ENCODE measurements around the gene DRGX. TPM values are rescaled to one million over a fixed set of nuclear protein-coding genes. Genes with fewer than 3 reads are reported as not detected.

DRGX gene
- total and polyA plus RNA-seq, 2 donors = 0.05 to 0.30 TPM

DNA sequence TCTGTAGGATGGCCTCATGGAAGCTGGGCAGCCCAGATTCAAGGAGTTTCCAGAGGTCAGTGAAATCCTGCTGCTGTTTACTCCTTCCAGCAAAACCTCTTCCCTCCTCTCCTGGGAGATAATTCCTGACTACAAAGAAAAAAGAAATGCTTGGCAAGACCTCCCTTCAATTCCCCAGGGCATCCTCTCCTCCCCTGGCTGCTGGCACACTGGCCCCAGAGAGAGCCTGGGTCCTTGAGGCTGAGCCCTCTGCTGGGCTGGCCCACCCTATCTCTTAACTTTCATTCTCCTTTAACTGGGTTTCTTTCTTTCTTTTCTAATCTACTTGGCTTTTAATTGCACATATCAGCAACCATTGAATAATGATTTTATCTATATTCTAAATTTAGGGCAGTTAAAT lies 7.7 kb downstream of the DRGX start:
- Histone ChIP-seq H3K36me3 (ENCODE audit: control insufficient read depth in 2 of 2, insufficient read depth in 2 of 2, low read length in 1 of 2) (no peaks in the 10 kb centered on the region), H3K4me3 (ENCODE audit: low read length in 2 of 2) (no peak overlapping the region), H3K4me1 (ENCODE audit: control insufficient read depth in 2 of 2, insufficient read depth in 2 of 2, low read length in 2 of 2) (no peaks in the 10 kb centered on the region), H3K9me3 (ENCODE audit: control insufficient read depth in 2 of 2, insufficient read depth in 1 of 2, low read length in 1 of 2) (no peaks in the 10 kb centered on the region), H3K27ac (ENCODE audit: low read depth in 1 of 2, low read length in 1 of 2) (no peak overlapping the region), H3K27me3 (ENCODE audit: control insufficient read depth in 2 of 2, insufficient read depth in 1 of 2, low read length in 1 of 2) (peaks cover 8 to 51% of the 10 kb centered on the region in 2 donors)
- DNase-seq (ENCODE audit: low read depth in 6 of 9, low spot score in 9 of 9) = no peak

- no peak overlapping the region for H3K4me3 ChIP-seq (ENCODE audit: low read length in 2 of 2)
- H3K36me3 ChIP-seq (ENCODE audit: control insufficient read depth in 2 of 2, insufficient read depth in 2 of 2, low read length in 1 of 2) = no peaks in the 10 kb centered on the region
- no peaks in the 10 kb centered on the region for H3K4me1 ChIP-seq (ENCODE audit: control insufficient read depth in 2 of 2, insufficient read depth in 2 of 2, low read length in 2 of 2)
- DNase-seq (ENCODE audit: low read depth in 6 of 9, low spot score in 9 of 9) = no peak
- no peaks in the 10 kb centered on the region for H3K9me3 ChIP-seq (ENCODE audit: control insufficient read depth in 2 of 2, insufficient read depth in 1 of 2, low read length in 1 of 2)
- WGBS = 95% methylated on average over 8 of the region's 8 CpGs
- peaks cover 4 to 47% of the 10 kb centered on the region in 2 donors for H3K27me3 ChIP-seq (ENCODE audit: control insufficient read depth in 2 of 2, insufficient read depth in 1 of 2, low read length in 1 of 2)
- no peak overlapping the region for H3K27ac ChIP-seq (ENCODE audit: low read depth in 1 of 2, low read length in 1 of 2)
These were observed 8.8 kb downstream of the DRGX start for GRCh38 chr10:49387071-49387470.

DNA sequence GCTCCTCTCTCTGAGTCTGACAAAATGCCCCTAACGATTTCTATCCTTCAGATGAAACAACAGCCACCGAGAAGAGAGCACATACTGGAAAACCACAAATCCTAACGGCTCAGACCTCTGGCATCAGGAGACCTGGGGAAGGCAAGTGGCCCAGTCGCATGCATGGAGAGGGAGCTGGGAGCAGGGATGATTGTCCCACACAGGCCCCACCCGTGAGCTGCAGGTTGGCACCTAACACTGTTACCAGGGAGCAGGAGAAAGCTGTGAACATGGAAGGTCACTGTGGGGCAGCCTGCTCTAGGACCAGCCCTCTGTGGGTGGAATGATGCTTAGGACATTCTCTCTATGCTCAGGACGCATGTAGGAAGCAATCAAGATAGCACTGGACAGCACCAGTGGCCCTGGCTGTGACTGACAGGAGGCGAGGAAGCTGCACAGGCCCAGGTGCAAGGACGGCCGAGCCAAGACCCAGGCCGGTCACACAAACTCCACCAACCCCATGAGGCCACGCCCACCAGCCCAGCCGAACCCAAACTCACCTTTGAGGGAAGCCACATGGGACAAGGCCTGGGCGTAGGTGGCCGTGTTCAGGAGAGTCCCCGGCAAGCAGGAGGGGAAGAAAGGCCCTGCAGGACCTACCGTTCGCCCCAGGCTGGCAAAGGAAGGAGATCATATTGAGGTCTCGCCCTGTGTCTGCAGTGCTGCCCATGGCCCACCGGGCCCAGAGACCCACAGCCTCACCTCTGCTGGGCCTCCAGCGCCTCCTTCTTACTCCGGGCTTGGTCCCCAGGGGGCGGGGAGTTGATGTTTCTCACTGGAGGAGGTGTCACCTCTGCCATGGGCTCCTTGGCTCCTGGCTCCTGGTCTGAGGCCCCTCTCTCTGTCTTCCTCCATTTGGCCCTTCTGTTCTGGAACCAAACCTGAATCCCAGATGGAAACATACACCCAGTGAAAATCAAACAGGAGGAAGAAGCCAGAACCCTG lies 9.7 kb downstream of the DRGX start:
- Histone ChIP-seq H3K36me3 (ENCODE audit: control insufficient read depth in 2 of 2, insufficient read depth in 2 of 2, low read length in 1 of 2) (no peaks in the 10 kb centered on the region), H3K4me1 (ENCODE audit: control insufficient read depth in 2 of 2, insufficient read depth in 2 of 2, low read length in 2 of 2) (no peaks in the 10 kb centered on the region), H3K27me3 (ENCODE audit: control insufficient read depth in 2 of 2, insufficient read depth in 1 of 2, low read length in 1 of 2) (peaks cover 0 to 40% of the 10 kb centered on the region in 2 donors), H3K9me3 (ENCODE audit: control insufficient read depth in 2 of 2, insufficient read depth in 1 of 2, low read length in 1 of 2) (no peaks in the 10 kb centered on the region), H3K4me3 (ENCODE audit: low read length in 2 of 2) (no peak overlapping the region), H3K27ac (ENCODE audit: low read depth in 1 of 2, low read length in 1 of 2) (no peak overlapping the region)
- WGBS = 94% methylated on average over 22 of the region's 22 CpGs
- DNase-seq (ENCODE audit: low read depth in 6 of 9, low spot score in 9 of 9) = no peak

- Histone ChIP-seq H3K4me3 (ENCODE audit: low read length in 2 of 2) (no peak overlapping the region), H3K9me3 (ENCODE audit: control insufficient read depth in 2 of 2, insufficient read depth in 1 of 2, low read length in 1 of 2) (no peaks in the 10 kb centered on the region), H3K27me3 (ENCODE audit: control insufficient read depth in 2 of 2, insufficient read depth in 1 of 2, low read length in 1 of 2) (peaks cover 0 to 35% of the 10 kb centered on the region in 2 donors), H3K4me1 (ENCODE audit: control insufficient read depth in 2 of 2, insufficient read depth in 2 of 2, low read length in 2 of 2) (no peaks in the 10 kb centered on the region), H3K36me3 (ENCODE audit: control insufficient read depth in 2 of 2, insufficient read depth in 2 of 2, low read length in 1 of 2) (no peaks in the 10 kb centered on the region), H3K27ac (ENCODE audit: low read depth in 1 of 2, low read length in 1 of 2) (no peak overlapping the region)
- WGBS = 89% methylated on average over 16 of the region's 16 CpGs
- DNase-seq (ENCODE audit: low read depth in 6 of 9, low spot score in 9 of 9) = no peak
These were observed 11.5 kb downstream of the DRGX start for GRCh38 chr10:49384268-49384953.

- H3K27me3 ChIP-seq (ENCODE audit: control insufficient read depth in 2 of 2, insufficient read depth in 1 of 2, low read length in 1 of 2) = peaks cover 0 to 33% of the 10 kb centered on the region in 2 donors
- no peak overlapping the region for H3K4me3 ChIP-seq (ENCODE audit: low read length in 2 of 2)
These were observed 12.0 kb downstream of the DRGX start for GRCh38 chr10:49383853-49384252.

GRCh38 chr10:49382826-49383225 lies 13.1 kb downstream of the DRGX start:
- Histone ChIP-seq H3K27me3 (ENCODE audit: control insufficient read depth in 2 of 2, insufficient read depth in 1 of 2, low read length in 1 of 2) (peaks cover 0 to 26% of the 10 kb centered on the region in 2 donors), H3K4me3 (ENCODE audit: low read length in 2 of 2) (no peak overlapping the region)
- WGBS = 92% methylated on average over 5 of the region's 5 CpGs

More at GRCh38 chr10:49383853-49384252, 12.0 kb downstream of the DRGX start:
- no peak for DNase-seq (ENCODE audit: low read depth in 6 of 9, low spot score in 9 of 9)
- Histone ChIP-seq H3K9me3 (ENCODE audit: control insufficient read depth in 2 of 2, insufficient read depth in 1 of 2, low read length in 1 of 2) (no peaks in the 10 kb centered on the region), H3K36me3 (ENCODE audit: control insufficient read depth in 2 of 2, insufficient read depth in 2 of 2, low read length in 1 of 2) (no peaks in the 10 kb centered on the region), H3K27ac (ENCODE audit: low read depth in 1 of 2, low read length in 1 of 2) (no peak overlapping the region), H3K4me1 (ENCODE audit: control insufficient read depth in 2 of 2, insufficient read depth in 2 of 2, low read length in 2 of 2) (no peaks in the 10 kb centered on the region)
- WGBS = 95% methylated on average over 4 of the region's 4 CpGs

GRCh38 chr10:49382226-49382625 lies 13.7 kb downstream of the DRGX start:
- H3K4me1 ChIP-seq (ENCODE audit: control insufficient read depth in 2 of 2, insufficient read depth in 2 of 2, low read length in 2 of 2) = no peaks in the 10 kb centered on the region
- H3K36me3 ChIP-seq (ENCODE audit: control insufficient read depth in 2 of 2, insufficient read depth in 2 of 2, low read length in 1 of 2) = no peaks in the 10 kb centered on the region
- H3K27me3 ChIP-seq (ENCODE audit: control insufficient read depth in 2 of 2, insufficient read depth in 1 of 2, low read length in 1 of 2) = peaks cover 0 to 27% of the 10 kb centered on the region in 2 donors
- 76% methylated on average over 3 of the region's 3 CpGs for WGBS
- H3K9me3 ChIP-seq (ENCODE audit: control insufficient read depth in 2 of 2, insufficient read depth in 1 of 2, low read length in 1 of 2) = no peaks in the 10 kb centered on the region
- no peak overlapping the region for H3K27ac ChIP-seq (ENCODE audit: low read depth in 1 of 2, low read length in 1 of 2)
- no peak for DNase-seq (ENCODE audit: low read depth in 6 of 9, low spot score in 9 of 9)
- no peak overlapping the region for H3K4me3 ChIP-seq (ENCODE audit: low read length in 2 of 2)

More at GRCh38 chr10:49382826-49383225, 13.1 kb downstream of the DRGX start:
- Histone ChIP-seq H3K9me3 (ENCODE audit: control insufficient read depth in 2 of 2, insufficient read depth in 1 of 2, low read length in 1 of 2) (no peaks in the 10 kb centered on the region), H3K4me1 (ENCODE audit: control insufficient read depth in 2 of 2, insufficient read depth in 2 of 2, low read length in 2 of 2) (no peaks in the 10 kb centered on the region), H3K36me3 (ENCODE audit: control insufficient read depth in 2 of 2, insufficient read depth in 2 of 2, low read length in 1 of 2) (no peaks in the 10 kb centered on the region), H3K27ac (ENCODE audit: low read depth in 1 of 2, low read length in 1 of 2) (no peak overlapping the region)
- DNase-seq (ENCODE audit: low read depth in 6 of 9, low spot score in 9 of 9) = no peak

- WGBS = 95% methylated on average over 14 of the region's 14 CpGs
- Histone ChIP-seq H3K9me3 (ENCODE audit: control insufficient read depth in 2 of 2, insufficient read depth in 1 of 2, low read length in 1 of 2) (no peaks in the 10 kb centered on the region), H3K27ac (ENCODE audit: low read depth in 1 of 2, low read length in 1 of 2) (no peak overlapping the region), H3K4me1 (ENCODE audit: control insufficient read depth in 2 of 2, insufficient read depth in 2 of 2, low read length in 2 of 2) (no peaks in the 10 kb centered on the region), H3K36me3 (ENCODE audit: control insufficient read depth in 2 of 2, insufficient read depth in 2 of 2, low read length in 1 of 2) (no peaks in the 10 kb centered on the region), H3K4me3 (ENCODE audit: low read length in 2 of 2) (no peak overlapping the region), H3K27me3 (ENCODE audit: control insufficient read depth in 2 of 2, insufficient read depth in 1 of 2, low read length in 1 of 2) (peaks cover 0 to 30% of the 10 kb centered on the region in 2 donors)
- no peak for DNase-seq (ENCODE audit: low read depth in 6 of 9, low spot score in 9 of 9)
These were observed 14.6 kb downstream of the DRGX start for GRCh38 chr10:49381111-49381900.
